Effector memory CD8-positive, alpha-beta T cell (primary cell): ENCODE results near the gene ADAMTS18.

Experiments
- ATAC-seq: fragments of 150-1000 bp; cut with Tn5 transposase; replicated peaks from 2 replicates; pipeline ENCODE4 v1.10.0; 2021; ENCODE audit warnings: mild to moderate bottlenecking, moderate library complexity
- DNase-seq, 3 experiments: peaks; one replicate each; pipeline ENCODE4 v3.0.0; 2021
- H3K27ac Mint-ChIP-seq, 2 donors: one replicate each; pipeline ENCODE4 v1.8.0; 2022; ENCODE audit warnings: mild to moderate bottlenecking in 2 of 2, mixed read lengths in 2 of 2, moderate library complexity in 2 of 2
- H3K27me3 Mint-ChIP-seq, 2 donors: one replicate each; pipeline ENCODE4 v1.8.0; 2022; ENCODE audit warnings: mixed read lengths in 2 of 2
- H3K36me3 Mint-ChIP-seq: one replicate; pipeline ENCODE4 v1.8.0; 2022; ENCODE audit warnings: mild to moderate bottlenecking, moderate library complexity, mixed read lengths; ENCODE audit not compliant: insufficient read depth
- H3K4me1 Mint-ChIP-seq, 2 donors: one replicate each; pipeline ENCODE4 v1.8.0; 2022; ENCODE audit warnings: low read depth in 2 of 2, mixed read lengths in 2 of 2
- H3K4me3 Mint-ChIP-seq, 2 donors: one replicate each; pipeline ENCODE4 v1.8.0; 2022; ENCODE audit warnings: mild to moderate bottlenecking in 2 of 2, mixed read lengths in 2 of 2, moderate library complexity in 2 of 2
- H3K9me3 Mint-ChIP-seq, 2 donors: one replicate each; pipeline ENCODE4 v1.8.0; 2022; ENCODE audit warnings: mixed read lengths in 2 of 2

ADAMTS18 gene

DNA sequence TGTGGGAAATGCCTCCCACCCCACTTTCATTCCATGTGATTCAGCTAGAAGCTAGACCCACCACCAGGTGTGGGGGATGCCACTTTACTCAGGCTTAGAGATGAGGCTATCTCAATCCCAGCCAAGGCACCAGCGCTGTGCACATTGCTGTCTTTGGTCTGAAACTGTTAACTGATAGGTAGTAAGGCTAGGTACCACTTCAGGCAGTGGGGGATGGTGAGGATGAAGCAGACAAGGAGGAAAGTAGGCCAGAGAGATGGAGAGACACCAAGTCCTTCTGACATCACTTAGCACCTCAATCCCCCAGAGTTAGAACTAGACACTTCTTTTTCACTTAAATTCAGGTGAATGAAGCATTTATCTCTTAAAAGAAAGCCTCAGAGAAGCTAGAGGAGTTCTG, 35.8 kb downstream of the ADAMTS18 start:
- Mint-ChIP-seq H3K9me3 (no peaks in the 10 kb centered on the region), H3K4me1 (no peaks in the 10 kb centered on the region), H3K36me3 (no peaks in the 10 kb centered on the region), H3K27ac (no peak overlapping the region), H3K27me3 (peaks cover 6 to 30% of the 10 kb centered on the region in 2 donors), H3K4me3 (no peak overlapping the region)
- ATAC-seq (no peak), DNase-seq (no peak)

GRCh38 chr16:77398495-77398894, 36.3 kb downstream of the ADAMTS18 start:
- H3K4me3 Mint-ChIP-seq, result no peak overlapping the region
- peaks cover 6 to 24% of the 10 kb centered on the region in 2 donors for H3K27me3 Mint-ChIP-seq
- no peak overlapping the region for H3K27ac Mint-ChIP-seq
- no peaks in the 10 kb centered on the region for H3K36me3 Mint-ChIP-seq
- DNase-seq, result no peak
- no peaks in the 10 kb centered on the region for H3K9me3 Mint-ChIP-seq
- no peak for ATAC-seq
- no peaks in the 10 kb centered on the region for H3K4me1 Mint-ChIP-seq

DNA sequence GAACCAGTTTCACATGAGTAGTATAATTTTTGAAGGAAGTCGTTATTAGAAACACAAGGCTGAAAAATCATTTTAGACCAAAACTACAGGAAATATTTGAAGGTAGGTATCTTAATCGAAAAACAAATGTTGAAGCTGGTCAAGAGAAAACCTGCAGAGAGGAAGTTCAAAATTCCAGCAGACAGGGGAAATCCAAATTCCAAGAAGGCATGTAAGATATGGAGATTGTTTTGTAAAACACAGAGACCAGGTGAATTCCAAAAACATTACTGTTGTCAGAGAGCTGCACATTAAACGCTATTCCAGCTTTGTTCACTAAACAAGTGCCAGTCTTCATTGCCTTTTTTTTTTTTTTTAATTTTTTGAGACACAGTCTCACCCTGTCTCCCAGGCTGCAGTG, 38.4 kb downstream of the ADAMTS18 start:
- no peaks in the 10 kb centered on the region for H3K9me3 Mint-ChIP-seq
- peaks cover 6 to 28% of the 10 kb centered on the region in 2 donors for H3K27me3 Mint-ChIP-seq
- H3K27ac Mint-ChIP-seq, result no peak overlapping the region
- no peak for DNase-seq
- no peaks in the 10 kb centered on the region for H3K4me1 Mint-ChIP-seq
- no peaks in the 10 kb centered on the region for H3K36me3 Mint-ChIP-seq
- no peak overlapping the region for H3K4me3 Mint-ChIP-seq
- no peak for ATAC-seq

GRCh38 chr16:77394699-77395098, 40.1 kb downstream of the ADAMTS18 start:
- H3K27ac Mint-ChIP-seq, result no peak overlapping the region
- DNase-seq (no peak), ATAC-seq (no peak)
- H3K4me3 Mint-ChIP-seq, result no peak overlapping the region
- H3K27me3 Mint-ChIP-seq, result peaks cover 6 to 19% of the 10 kb centered on the region in 2 donors
- no peaks in the 10 kb centered on the region for H3K4me1 Mint-ChIP-seq
- H3K9me3 Mint-ChIP-seq, result no peaks in the 10 kb centered on the region
- H3K36me3 Mint-ChIP-seq, result no peaks in the 10 kb centered on the region

- Mint-ChIP-seq H3K27me3 (peaks cover 6 to 17% of the 10 kb centered on the region in 2 donors), H3K9me3 (no peaks in the 10 kb centered on the region), H3K4me3 (no peak overlapping the region), H3K36me3 (no peaks in the 10 kb centered on the region), H3K4me1 (no peaks in the 10 kb centered on the region), H3K27ac (no peak overlapping the region)
- ATAC-seq (no peak), DNase-seq (no peak)
Measured at GRCh38 chr16:77393955-77394354, 40.9 kb downstream of the ADAMTS18 start.

- Mint-ChIP-seq H3K36me3 (no peaks in the 10 kb centered on the region), H3K4me1 (no peaks in the 10 kb centered on the region), H3K9me3 (peaks cover 0 to 4% of the 10 kb centered on the region in 2 donors), H3K27me3 (peaks cover 0 to 15% of the 10 kb centered on the region in 2 donors), H3K27ac (no peak overlapping the region), H3K4me3 (no peak overlapping the region)
- ATAC-seq, result no peak
- no peak for DNase-seq
Measured at GRCh38 chr16:77387815-77388209, 47.0 kb downstream of the ADAMTS18 start.

GRCh38 chr16:77386831-77387814, 47.7 kb downstream of the ADAMTS18 start:
- ATAC-seq (no peak), DNase-seq (no peak)
- Mint-ChIP-seq H3K4me3 (no peak overlapping the region), H3K27me3 (peaks cover 0 to 8% of the 10 kb centered on the region in 2 donors), H3K9me3 (peaks cover 0 to 4% of the 10 kb centered on the region in 2 donors), H3K4me1 (no peaks in the 10 kb centered on the region), H3K36me3 (no peaks in the 10 kb centered on the region), H3K27ac (no peak overlapping the region)

DNA sequence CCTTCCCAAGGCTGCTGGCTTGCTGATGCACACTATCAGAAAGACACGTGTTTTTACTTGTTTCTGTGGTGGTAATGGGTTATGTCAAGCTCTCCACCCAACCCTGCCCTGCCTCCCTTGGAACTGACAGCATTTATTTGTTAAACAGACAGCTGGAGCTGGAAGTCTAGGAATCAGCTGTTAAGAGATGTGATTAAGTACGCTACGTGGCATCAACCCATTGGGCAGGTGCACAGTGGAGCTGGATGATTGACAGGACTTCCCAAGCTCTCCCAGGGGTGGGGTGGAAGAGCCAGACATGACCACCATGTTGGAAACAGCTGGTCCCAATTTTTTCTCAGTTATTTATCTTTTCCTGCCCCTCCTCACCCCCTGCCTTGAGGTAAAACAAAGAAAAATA, 49.4 kb downstream of the ADAMTS18 start:
- Mint-ChIP-seq H3K36me3 (no peaks in the 10 kb centered on the region), H3K9me3 (peaks cover 0 to 4% of the 10 kb centered on the region in 2 donors), H3K4me1 (no peaks in the 10 kb centered on the region), H3K4me3 (no peak overlapping the region), H3K27ac (no peak overlapping the region), H3K27me3 (peaks cover 0 to 6% of the 10 kb centered on the region in 2 donors)
- no peak for DNase-seq
- no peak for ATAC-seq

GRCh38 chr16:77383606-77384187, 51.1 kb downstream of the ADAMTS18 start:
- Mint-ChIP-seq H3K27me3 (peaks cover 0 to under 1% of the 10 kb centered on the region in 2 donors), H3K9me3 (peaks cover 0 to 4% of the 10 kb centered on the region in 2 donors), H3K4me3 (no peak overlapping the region), H3K36me3 (no peaks in the 10 kb centered on the region), H3K4me1 (no peaks in the 10 kb centered on the region), H3K27ac (no peak overlapping the region)
- DNase-seq (no peak), ATAC-seq (no peak)

DNA sequence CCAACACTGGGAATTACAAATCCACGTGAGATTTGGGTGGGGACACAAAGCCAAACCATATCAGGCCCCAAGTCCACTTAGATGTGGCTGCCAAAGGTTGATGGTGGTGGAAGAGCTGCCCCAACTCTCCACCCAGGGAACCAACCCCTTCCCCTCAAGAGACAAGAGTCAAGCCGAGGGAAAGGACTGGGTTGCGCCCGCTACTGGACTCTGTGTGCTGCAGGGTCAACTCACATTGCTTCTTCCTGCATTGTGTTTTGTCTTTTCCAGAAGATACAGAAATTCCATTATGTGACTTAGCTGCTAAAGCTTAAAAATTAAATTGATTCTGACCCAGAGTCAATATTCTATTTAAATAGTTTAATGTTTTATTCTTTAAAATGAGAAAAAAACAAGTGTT, 58.5 kb downstream of the ADAMTS18 start:
- Mint-ChIP-seq H3K36me3 (no peaks in the 10 kb centered on the region), H3K27me3 (no peaks in the 10 kb centered on the region), H3K27ac (no peak overlapping the region), H3K4me1 (no peaks in the 10 kb centered on the region), H3K4me3 (no peak overlapping the region), H3K9me3 (no peaks in the 10 kb centered on the region)
- no peak for ATAC-seq
- no peak for DNase-seq

GRCh38 chr16:77375396-77375795, 59.4 kb downstream of the ADAMTS18 start:
- Mint-ChIP-seq H3K27me3 (no peaks in the 10 kb centered on the region), H3K36me3 (no peaks in the 10 kb centered on the region), H3K27ac (no peak overlapping the region), H3K4me3 (no peak overlapping the region), H3K4me1 (no peaks in the 10 kb centered on the region), H3K9me3 (no peaks in the 10 kb centered on the region)
- no peak for ATAC-seq
- DNase-seq, result no peak

GRCh38 chr16:77374384-77374783, 60.5 kb downstream of the ADAMTS18 start:
- ATAC-seq (no peak), DNase-seq (no peak)
- H3K27me3 Mint-ChIP-seq, result no peaks in the 10 kb centered on the region
- H3K4me3 Mint-ChIP-seq, result no peak overlapping the region
- H3K4me1 Mint-ChIP-seq, result no peaks in the 10 kb centered on the region
- H3K27ac Mint-ChIP-seq, result no peak overlapping the region
- H3K36me3 Mint-ChIP-seq, result no peaks in the 10 kb centered on the region
- H3K9me3 Mint-ChIP-seq, result no peaks in the 10 kb centered on the region

GRCh38 chr16:77373726-77374125, 61.1 kb downstream of the ADAMTS18 start:
- H3K4me1 Mint-ChIP-seq, result no peaks in the 10 kb centered on the region
- H3K4me3 Mint-ChIP-seq, result no peak overlapping the region
- H3K27me3 Mint-ChIP-seq, result no peaks in the 10 kb centered on the region
- no peak overlapping the region for H3K27ac Mint-ChIP-seq
- no peaks in the 10 kb centered on the region for H3K36me3 Mint-ChIP-seq
- ATAC-seq, result no peak
- H3K9me3 Mint-ChIP-seq, result no peaks in the 10 kb centered on the region
- DNase-seq, result no peak

- Mint-ChIP-seq H3K4me3 (no peak overlapping the region), H3K36me3 (no peaks in the 10 kb centered on the region), H3K27me3 (peaks cover 0 to 5% of the 10 kb centered on the region in 2 donors), H3K9me3 (no peaks in the 10 kb centered on the region), H3K4me1 (no peaks in the 10 kb centered on the region), H3K27ac (no peak overlapping the region)
- DNase-seq (no peak), ATAC-seq (no peak)
Measured at GRCh38 chr16:77364770-77365169, 70.1 kb downstream of the ADAMTS18 start.
